CD14-positive monocyte (primary cell): ENCODE results near the gene DOK5. TPM values are rescaled to one million over a fixed set of nuclear protein-coding genes. Genes with fewer than 3 reads are reported as not detected.

Source experiments
- DNase-seq, 3 donors: peaks; one replicate each; pipeline ENCODE4 v3.0.0-alpha.2; 2011 to 2022
- H2AFZ ChIP-seq: 2 replicates; pipeline ENCODE4 v1.6.0; 2012; ENCODE audit warnings: mild to moderate bottlenecking, low read depth, low read length, inconsistent platforms; ENCODE audit not compliant: insufficient read depth, poor library complexity, severe bottlenecking
- H3K27ac ChIP-seq, 2 donors: 1 replicate in 1 of 2; 2 replicates in 1 of 2; pipeline ENCODE4 v1.5.1; 2012 to 2013; ENCODE audit warnings: low read length in 2 of 2, control low read depth in 1 of 2, inconsistent platforms in 1 of 2, low read depth in 1 of 2, mild to moderate bottlenecking in 1 of 2
- H3K27me3 ChIP-seq, 2 donors: one replicate each; pipeline versions ENCODE4 v1.6.0 to v1.6.1; 2011 to 2013; ENCODE audit warnings: low read length in 2 of 2; ENCODE audit not compliant: control insufficient read depth in 2 of 2, insufficient read depth in 2 of 2
- H3K36me3 ChIP-seq, 2 donors: replicated peaks in 1 of 2; 1 replicate in 1 of 2; 2 replicates in 1 of 2; pipeline versions ENCODE4 v1.5.1 to v1.6.1; 2012 to 2013; ENCODE audit warnings: low read length in 2 of 2, control low read depth in 1 of 2, inconsistent platforms in 1 of 2, mild to moderate bottlenecking in 1 of 2; ENCODE audit not compliant: insufficient read depth in 2 of 2, control insufficient read depth in 1 of 2
- H3K4me1 ChIP-seq, 2 donors: 1 replicate in 1 of 2; 2 replicates in 1 of 2; pipeline versions ENCODE4 v1.5.1 to v1.6.1; 2012 to 2013; ENCODE audit warnings: low read length in 2 of 2, control low read depth in 1 of 2, inconsistent platforms in 1 of 2, mild to moderate bottlenecking in 1 of 2, moderate library complexity in 1 of 2; ENCODE audit not compliant: insufficient read depth in 2 of 2, control insufficient read depth in 1 of 2
- H3K4me2 ChIP-seq: replicated peaks from 2 replicates; pipeline ENCODE3; 2012; ENCODE audit warnings: low read length, moderate library complexity, mild to moderate bottlenecking; ENCODE audit not compliant: poor library complexity, severe bottlenecking; ENCODE audit errors: extremely low read depth
- H3K4me3 ChIP-seq, 3 experiments: fragments of 200-600 bp in 1 of 3; sonication (generic) in 1 of 3; replicated peaks in 1 of 3; 1 replicate in 2 of 3; 2 replicates in 1 of 3; pipeline ENCODE4 v1.5.1; 2011 to 2013; ENCODE audit warnings: low read length in 3 of 3, mild to moderate bottlenecking in 3 of 3, control low read depth in 2 of 3, low read depth in 2 of 3, inconsistent platforms in 1 of 3, moderate library complexity in 1 of 3
- H3K79me2 ChIP-seq: 2 replicates; pipeline ENCODE4 v1.6.0; 2012; ENCODE audit warnings: mild to moderate bottlenecking, control low read depth, inconsistent platforms, low read length, moderate library complexity; ENCODE audit not compliant: insufficient read depth
- H3K9ac ChIP-seq: 2 replicates; pipeline ENCODE4 v1.6.0; 2017; ENCODE audit warnings: low read length, mild to moderate bottlenecking; ENCODE audit not compliant: insufficient read depth, poor library complexity, severe bottlenecking
- H3K9me3 ChIP-seq, 2 donors: replicated peaks in 1 of 2; 1 replicate in 1 of 2; 2 replicates in 1 of 2; pipeline versions ENCODE4 v1.5.1 to v1.6.1; 2012 to 2013; ENCODE audit warnings: low read length in 2 of 2, control low read depth in 1 of 2; ENCODE audit not compliant: control insufficient read depth in 1 of 2, insufficient read depth in 1 of 2
- H4K20me1 ChIP-seq: 2 replicates; pipeline ENCODE4 v1.6.0; 2012; ENCODE audit warnings: mild to moderate bottlenecking, low read length, control low read depth, moderate library complexity; ENCODE audit not compliant: insufficient read depth
- H3K27ac Mint-ChIP-seq, 7 donors: one replicate each; pipeline ENCODE4 v1.8.0; 2020; ENCODE audit warnings: mild to moderate bottlenecking in 7 of 7, mixed read lengths in 7 of 7, moderate library complexity in 6 of 7, inconsistent platforms in 2 of 7
- H3K27me3 Mint-ChIP-seq, 3 donors: one replicate each; pipeline ENCODE4 v1.8.0; 2021 to 2022; ENCODE audit warnings: low read depth in 3 of 3, mild to moderate bottlenecking in 3 of 3, mixed read lengths in 3 of 3, moderate library complexity in 3 of 3, inconsistent platforms in 1 of 3
- H3K36me3 Mint-ChIP-seq, 2 donors: one replicate each; pipeline ENCODE4 v1.8.0; 2020; ENCODE audit warnings: mixed read lengths in 2 of 2, inconsistent platforms in 1 of 2, mild to moderate bottlenecking in 1 of 2
- H3K4me1 Mint-ChIP-seq: one replicate; pipeline ENCODE4 v1.8.0; 2020; ENCODE audit warnings: mild to moderate bottlenecking, mixed read lengths
- H3K4me3 Mint-ChIP-seq, 2 donors: one replicate each; pipeline ENCODE4 v1.8.0; 2020; ENCODE audit warnings: mild to moderate bottlenecking in 2 of 2, mixed read lengths in 2 of 2, moderate library complexity in 1 of 2
- H3K9me3 Mint-ChIP-seq, 7 donors: one replicate each; pipeline ENCODE4 v1.8.0; 2020 to 2022; ENCODE audit warnings: mixed read lengths in 7 of 7, mild to moderate bottlenecking in 6 of 7, moderate library complexity in 6 of 7, inconsistent platforms in 2 of 7
- WGBS: methylation state at CpG from one replicate; pipeline ENCODE4 v1.1.5; 2013; ENCODE audit warnings: missing lambda C conversion rate; ENCODE audit not compliant: insufficient coverage; 5-methylcytosine and 5-hydroxymethylcytosine counted together
- intact Hi-C, 2 donors: fragments of 100-400 bp; cut with micrococcal nuclease; formaldehyde crosslinking; loops; one replicate each; pipeline versions ENCODE4 v1.15.0 to v1.15.1; 2023
- polyA plus RNA-seq, 3 donors: library from polyadenylated mRNA; depleted of rRNA in 1 of 3; unstranded in 2 of 3; stranded (reverse) in 1 of 3; fragments of 300-500 nt in 2 of 3; fragments of >200 nt in 1 of 3; fragmentation: Illumina TruSeq in 2 of 3; gene quantifications; 1 replicate in 2 of 3; 2 replicates in 1 of 3; pipeline ENCODE4 v1.2.3, GENCODE V29; 2012 to 2021
- TF ChIP-seq, protein P1 (sequence below): fragments of 200-600 bp; IDR thresholded peaks from one replicate; pipeline ENCODE4 v1.8.0; 2022; ENCODE audit warnings: antibody characterized with exemption, mild to moderate bottlenecking

The DOK5 gene
- polyA plus RNA-seq, 3 donors: not detected

GRCh38 chr20:54559890-54560289, 84.5 kb downstream of the DOK5 start:
- WGBS: no CpG with 5 or more reads among the region's 3 CpGs
- Histone ChIP-seq H3K4me1 (no peaks in the 10 kb centered on the region), H2AFZ (no peak overlapping the region), H3K9ac (no peak overlapping the region), H3K27me3 (no peaks in the 10 kb centered on the region), H3K79me2 (no peaks in the 10 kb centered on the region), H3K9me3 (no peaks in the 10 kb centered on the region), H3K4me3 (no peak overlapping the region), H3K4me2 (no peak overlapping the region), H4K20me1 (no peaks in the 10 kb centered on the region), H3K36me3 (no peaks in the 10 kb centered on the region), H3K27ac (no peak overlapping the region)
- TF ChIP-seq, protein P1, sequence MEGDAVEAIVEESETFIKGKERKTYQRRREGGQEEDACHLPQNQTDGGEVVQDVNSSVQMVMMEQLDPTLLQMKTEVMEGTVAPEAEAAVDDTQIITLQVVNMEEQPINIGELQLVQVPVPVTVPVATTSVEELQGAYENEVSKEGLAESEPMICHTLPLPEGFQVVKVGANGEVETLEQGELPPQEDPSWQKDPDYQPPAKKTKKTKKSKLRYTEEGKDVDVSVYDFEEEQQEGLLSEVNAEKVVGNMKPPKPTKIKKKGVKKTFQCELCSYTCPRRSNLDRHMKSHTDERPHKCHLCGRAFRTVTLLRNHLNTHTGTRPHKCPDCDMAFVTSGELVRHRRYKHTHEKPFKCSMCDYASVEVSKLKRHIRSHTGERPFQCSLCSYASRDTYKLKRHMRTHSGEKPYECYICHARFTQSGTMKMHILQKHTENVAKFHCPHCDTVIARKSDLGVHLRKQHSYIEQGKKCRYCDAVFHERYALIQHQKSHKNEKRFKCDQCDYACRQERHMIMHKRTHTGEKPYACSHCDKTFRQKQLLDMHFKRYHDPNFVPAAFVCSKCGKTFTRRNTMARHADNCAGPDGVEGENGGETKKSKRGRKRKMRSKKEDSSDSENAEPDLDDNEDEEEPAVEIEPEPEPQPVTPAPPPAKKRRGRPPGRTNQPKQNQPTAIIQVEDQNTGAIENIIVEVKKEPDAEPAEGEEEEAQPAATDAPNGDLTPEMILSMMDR: no peak
- H3K4me3 Mint-ChIP-seq: no peak overlapping the region
- no peak overlapping the region for H3K27ac Mint-ChIP-seq
- DNase-seq: no peak
- no peaks in the 10 kb centered on the region for H3K4me1 Mint-ChIP-seq
- H3K27me3 Mint-ChIP-seq: peaks cover 0 to 1% (median 0%) of the 10 kb centered on the region in 3 donors
- intact Hi-C loops: no loop called here
- H3K36me3 Mint-ChIP-seq: no peaks in the 10 kb centered on the region
- peaks cover 0 to 13% (median 5%) of the 10 kb centered on the region in 7 donors for H3K9me3 Mint-ChIP-seq

DNA sequence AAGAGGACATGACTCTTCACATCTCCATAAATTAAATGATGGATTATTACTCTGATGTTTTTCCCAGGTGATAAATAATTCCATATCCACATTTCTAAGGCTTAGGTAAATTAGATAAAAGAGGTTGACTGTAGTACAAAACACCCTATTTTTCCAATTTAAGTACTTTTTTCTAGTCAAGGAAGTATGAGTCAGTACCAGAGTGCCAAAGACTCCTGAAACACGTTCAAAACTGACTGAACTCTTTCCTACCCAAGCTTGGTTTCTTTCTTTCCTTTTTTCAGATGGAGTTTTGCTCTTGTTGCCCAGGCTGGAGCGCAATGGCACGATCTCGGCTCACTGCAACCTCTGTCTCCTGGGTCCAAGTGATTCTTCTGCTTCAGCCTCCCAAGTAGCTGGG, 85.0 kb downstream of the DOK5 start:
- no CpG with 5 or more reads among the region's 4 CpGs for WGBS
- Histone ChIP-seq H3K9ac (no peak overlapping the region), H3K4me1 (no peaks in the 10 kb centered on the region), H3K4me3 (no peak overlapping the region), H3K27me3 (no peaks in the 10 kb centered on the region), H3K27ac (no peak overlapping the region), H3K9me3 (no peaks in the 10 kb centered on the region), H3K79me2 (no peaks in the 10 kb centered on the region), H2AFZ (no peak overlapping the region), H4K20me1 (no peaks in the 10 kb centered on the region), H3K4me2 (no peak overlapping the region), H3K36me3 (no peaks in the 10 kb centered on the region)
- no peak for DNase-seq
- Mint-ChIP-seq H3K4me1 (no peaks in the 10 kb centered on the region), H3K27me3 (no peaks in the 10 kb centered on the region), H3K4me3 (no peak overlapping the region), H3K27ac (no peak overlapping the region), H3K36me3 (no peaks in the 10 kb centered on the region), H3K9me3 (peaks cover 0 to 13% (median 5%) of the 10 kb centered on the region in 7 donors)
- intact Hi-C loops: no loop called here
- TF ChIP-seq, protein P1: no peak
